Activated CD4-positive, alpha-beta T cell treated with anti-CD3 and anti-CD28 coated beads, Interleukin-2, amount 10 ng/mL, durations not matched to agents 7 days and 5 days (primary cell): ENCODE measurements around the gene IL1R1. TPM values are rescaled to one million over a fixed set of nuclear protein-coding genes. Genes with fewer than 3 reads are reported as not detected.
"Not testable (repeated sequence)": the region's sequence is repeated elsewhere in the genome, so short reads cannot be mapped to it uniquely, and the experiment has no call there.

Experiments
- CTCF ChIA-PET: fragments of 350-600 bp; sonication (Branson Sonifier 250); formaldehyde crosslinking; loops from one replicate; lab custom pipeline; 2021; ENCODE audit warnings: antibody characterized with exemption; lab: Charles Lee
- POLR2A ChIA-PET: fragments of 350-600 bp; sonication (Branson Sonifier 250); formaldehyde crosslinking; loops from one replicate; lab custom pipeline; 2021; ENCODE audit warnings: antibody characterized with exemption; lab: Charles Lee
- DNase-seq: peaks from one replicate; pipeline ENCODE4 v3.0.0-alpha.2; 2020
- H3K27ac Mint-ChIP-seq: one replicate; pipeline ENCODE4 v1.8.0; 2021; ENCODE audit warnings: mild to moderate bottlenecking, moderate library complexity, mixed read lengths
- H3K27me3 Mint-ChIP-seq: one replicate; pipeline ENCODE4 v1.8.0; 2021; ENCODE audit warnings: mixed read lengths
- H3K36me3 Mint-ChIP-seq: one replicate; pipeline ENCODE4 v1.8.0; 2021; ENCODE audit warnings: low read depth, mixed read lengths
- H3K4me1 Mint-ChIP-seq: one replicate; pipeline ENCODE4 v1.8.0; 2021; ENCODE audit warnings: mixed read lengths
- H3K4me3 Mint-ChIP-seq: one replicate; pipeline ENCODE4 v1.8.0; 2021; ENCODE audit warnings: mild to moderate bottlenecking, moderate library complexity, mixed read lengths
- H3K9me3 Mint-ChIP-seq: one replicate; pipeline ENCODE4 v1.8.0; 2021; ENCODE audit warnings: mixed read lengths
- total RNA-seq, 2 experiments: library from RNA; stranded (reverse); gene quantifications; one replicate each; pipeline ENCODE4 v1.2.3, GENCODE V29; 2021

IL1R1 gene
- total RNA-seq = 1 to 10 TPM in 1 of 2 experiments, under 1 TPM in 1; 0.81 to 1.3 TPM

- POLR2A ChIA-PET = no interaction called here
- no peak for DNase-seq
- H3K4me1 Mint-ChIP-seq = peaks cover 27% of the 10 kb centered on the region
- peaks cover 15% of the 10 kb centered on the region for H3K36me3 Mint-ChIP-seq
- CTCF ChIA-PET = interaction anchor here (0.9 to 1.2 kb wide), 3 partner anchors 10 to 15 kb away, joined by 3 to 5 read pairs (median 4); no protein-coding TSS in a partner anchor
- no peak within 1 kb of the TSS for H3K27ac Mint-ChIP-seq
- H3K27me3 Mint-ChIP-seq = peaks cover 20% of the 10 kb centered on the region
- H3K9me3 Mint-ChIP-seq = peaks cover 37% of the 10 kb centered on the region
- peak within 1 kb of the TSS; percentile 59 for H3K4me3 Mint-ChIP-seq
Measured at GRCh38 chr2:102141970-102142828, at the start of gene IL1R1. TSS of gene IL1R1 (plus strand) at chr2:102142746. CDS start at chr2:102157725, 14,979 bp downstream.

GRCh38 chr2:102093662-102094061 is 48.9 kb upstream of the IL1R1 start:
- ChIA-PET POLR2A (no interaction called here), CTCF (no interaction called here)
- Mint-ChIP-seq H3K4me3 (no peak overlapping the region), H3K9me3 (peaks cover 9% of the 10 kb centered on the region), H3K27ac (no peak overlapping the region), H3K36me3 (peaks cover 8% of the 10 kb centered on the region), H3K27me3 (no peaks in the 10 kb centered on the region), H3K4me1 (no peaks in the 10 kb centered on the region)
- DNase-seq = no peak

GRCh38 chr2:102094917-102095316 is 47.6 kb upstream of the IL1R1 start:
- H3K36me3 Mint-ChIP-seq = peaks cover 7% of the 10 kb centered on the region
- POLR2A ChIA-PET = no interaction called here
- no peak for DNase-seq
- H3K27ac Mint-ChIP-seq = no peak overlapping the region
- peaks cover 14% of the 10 kb centered on the region for H3K9me3 Mint-ChIP-seq
- H3K4me1 Mint-ChIP-seq = peaks cover 6% of the 10 kb centered on the region
- CTCF ChIA-PET = no interaction called here
- no peaks in the 10 kb centered on the region for H3K27me3 Mint-ChIP-seq
- H3K4me3 Mint-ChIP-seq = no peak overlapping the region

GRCh38 chr2:102096103-102096502 is 46.4 kb upstream of the IL1R1 start:
- no peaks in the 10 kb centered on the region for H3K36me3 Mint-ChIP-seq
- CTCF ChIA-PET = interaction anchor here (1.3 kb wide), 1 partner anchor 29 kb away, joined by 3 read pairs; no protein-coding TSS in a partner anchor
- no peak for DNase-seq
- POLR2A ChIA-PET = interaction anchor here (0.5 kb wide), 1 partner anchor 13 kb away, joined by 3 read pairs; no protein-coding TSS in a partner anchor
- peaks cover 15% of the 10 kb centered on the region for H3K4me1 Mint-ChIP-seq
- no peak overlapping the region for H3K4me3 Mint-ChIP-seq
- no peaks in the 10 kb centered on the region for H3K27me3 Mint-ChIP-seq
- no peak overlapping the region for H3K27ac Mint-ChIP-seq
- H3K9me3 Mint-ChIP-seq = peaks cover 6% of the 10 kb centered on the region

GRCh38 chr2:102098756-102099155 is 43.8 kb upstream of the IL1R1 start:
- POLR2A ChIA-PET = no interaction called here
- peaks cover 8% of the 10 kb centered on the region for H3K27me3 Mint-ChIP-seq

GRCh38 chr2:102099536-102100298 is 42.8 kb upstream of the IL1R1 start:
- ChIA-PET POLR2A (no interaction called here), CTCF (no interaction called here)
- no peaks in the 10 kb centered on the region for H3K36me3 Mint-ChIP-seq
- H3K27ac Mint-ChIP-seq = no peak overlapping the region
- H3K9me3 Mint-ChIP-seq = peaks cover 6% of the 10 kb centered on the region
- no peak for DNase-seq
- no peak overlapping the region for H3K4me3 Mint-ChIP-seq
- peaks cover 8% of the 10 kb centered on the region for H3K27me3 Mint-ChIP-seq
- peaks cover 27% of the 10 kb centered on the region for H3K4me1 Mint-ChIP-seq

More at GRCh38 chr2:102098756-102099155, 43.8 kb upstream of the IL1R1 start:
- DNase-seq = no peak
- Mint-ChIP-seq H3K27ac (no peak overlapping the region), H3K9me3 (peaks cover 6% of the 10 kb centered on the region), H3K36me3 (no peaks in the 10 kb centered on the region), H3K4me1 (peaks cover 18% of the 10 kb centered on the region), H3K4me3 (no peak overlapping the region)
- CTCF ChIA-PET = no interaction called here

GRCh38 chr2:102100371-102101096 is 42.0 kb upstream of the IL1R1 start:
- CTCF ChIA-PET = no interaction called here
- H3K36me3 Mint-ChIP-seq = no peaks in the 10 kb centered on the region
- POLR2A ChIA-PET = no interaction called here
- peaks cover 6% of the 10 kb centered on the region for H3K9me3 Mint-ChIP-seq
- no peak for DNase-seq
- peaks cover 29% of the 10 kb centered on the region for H3K4me1 Mint-ChIP-seq
- H3K27me3 Mint-ChIP-seq = peaks cover 8% of the 10 kb centered on the region
- H3K27ac Mint-ChIP-seq = no peak overlapping the region
- no peak overlapping the region for H3K4me3 Mint-ChIP-seq

GRCh38 chr2:102101097-102101848 is 41.3 kb upstream of the IL1R1 start:
- CTCF ChIA-PET = interaction anchor here (1.2 kb wide), 1 partner anchor 10 kb away, joined by 3 read pairs; no protein-coding TSS in a partner anchor
- peaks cover 6% of the 10 kb centered on the region for H3K9me3 Mint-ChIP-seq
- peaks cover 12% of the 10 kb centered on the region for H3K27me3 Mint-ChIP-seq
- POLR2A ChIA-PET = no interaction called here
- H3K4me3 Mint-ChIP-seq = no peak overlapping the region
- H3K36me3 Mint-ChIP-seq = no peaks in the 10 kb centered on the region
- no peak for DNase-seq
- no peak overlapping the region for H3K27ac Mint-ChIP-seq
- H3K4me1 Mint-ChIP-seq = peaks cover 35% of the 10 kb centered on the region

GRCh38 chr2:102101849-102102635 is 40.5 kb upstream of the IL1R1 start:
- ChIA-PET CTCF (interaction anchor here (1.2 kb wide), 1 partner anchor 9 kb away, joined by 3 read pairs; no protein-coding TSS in a partner anchor), POLR2A (no interaction called here)
- Mint-ChIP-seq H3K4me1 (peaks cover 35% of the 10 kb centered on the region), H3K27ac (no peak overlapping the region), H3K4me3 (no peak overlapping the region), H3K27me3 (peaks cover 12% of the 10 kb centered on the region), H3K36me3 (no peaks in the 10 kb centered on the region), H3K9me3 (peaks cover 6% of the 10 kb centered on the region)
- DNase-seq = no peak

- H3K27me3 Mint-ChIP-seq = peaks cover 12% of the 10 kb centered on the region
- H3K27ac Mint-ChIP-seq = peak overlapping the region; percentile 2
- POLR2A ChIA-PET, DNase-seq, H3K9me3 Mint-ChIP-seq, H3K36me3 Mint-ChIP-seq, H3K4me3 Mint-ChIP-seq: not testable (repeated sequence)
- CTCF ChIA-PET = interaction anchor here (1.2 kb wide), 1 partner anchor 9 kb away, joined by 3 read pairs; no protein-coding TSS in a partner anchor
- H3K4me1 Mint-ChIP-seq = peaks cover 35% of the 10 kb centered on the region
Measured at GRCh38 chr2:102102636-102102948, 40.0 kb upstream of the IL1R1 start.

- no peak overlapping the region for H3K4me3 Mint-ChIP-seq
- POLR2A ChIA-PET = no interaction called here
- H3K4me1 Mint-ChIP-seq = peaks cover 35% of the 10 kb centered on the region
Measured at GRCh38 chr2:102103284-102103683, 39.3 kb upstream of the IL1R1 start.

More at GRCh38 chr2:102103284-102103683, 39.3 kb upstream of the IL1R1 start:
- no peak for DNase-seq
- no peaks in the 10 kb centered on the region for H3K36me3 Mint-ChIP-seq
- H3K9me3 Mint-ChIP-seq = peaks cover 6% of the 10 kb centered on the region
- no peak overlapping the region for H3K27ac Mint-ChIP-seq
- CTCF ChIA-PET = interaction anchor here (1.3 kb wide), 1 partner anchor 11 kb away, joined by 3 read pairs; no protein-coding TSS in a partner anchor
- peaks cover 12% of the 10 kb centered on the region for H3K27me3 Mint-ChIP-seq
